RWPE1 (cell line): ENCODE data around the gene SLC6A6.
A peak's percentile ranks its signal among the peaks of the same experiment; 100 is the strongest.

Experiments
- CTCF ChIA-PET: fragments of 350-600 bp; sonication (Branson Sonifier 250); formaldehyde crosslinking; extraction: SDS; loops from one replicate; lab custom pipeline; 2021; lab: Yijun Ruan, JAX
- POLR2A ChIA-PET: fragments of 400-600 bp; formaldehyde crosslinking; extraction: SDS; loops from one replicate; lab custom pipeline; 2020; ENCODE audit warnings: antibody characterized with exemption; ENCODE audit not compliant: low non-redundant PET; lab: Yijun Ruan, JAX
- DNase-seq: peaks from one replicate; pipeline ENCODE4 v3.0.0; 2012; ENCODE audit warnings: low spot score
- H3K27ac ChIP-seq: fragments of 450-650 bp; 2 replicates; pipeline ENCODE4 v1.5.1; 2017
- CTCF ChIP-seq: fragments of 450-650 bp; conservative IDR thresholded peaks from 2 replicates; pipeline ENCODE4 v1.5.1; 2017; ENCODE audit warnings: low read depth, mild to moderate bottlenecking

SLC6A6 gene

GRCh38 chr3:14476583-14477265, 74.3 kb downstream of the SLC6A6 start:
- ChIA-PET CTCF (interaction anchor here (1.2 kb wide), 1 partner anchor 10 kb away, joined by 4 read pairs; no protein-coding TSS in a partner anchor), POLR2A (no interaction called here)
- no peak for DNase-seq
- no peak for TF ChIP-seq CTCF
- H3K27ac ChIP-seq: no peak overlapping the region

- no peak for DNase-seq
- ChIA-PET POLR2A (no interaction called here), CTCF (interaction anchor here (0.7 kb wide), 1 partner anchor 16 kb away, joined by 5 read pairs; no protein-coding TSS in a partner anchor)
- no peak overlapping the region for H3K27ac ChIP-seq
- TF ChIP-seq CTCF: no peak
Observed at GRCh38 chr3:14477311-14477935, 75.0 kb downstream of the SLC6A6 start.

- no peak for DNase-seq
- CTCF ChIA-PET: no interaction called here
- TF ChIP-seq CTCF: no peak
- H3K27ac ChIP-seq: no peak overlapping the region
- POLR2A ChIA-PET: no interaction called here
Observed at GRCh38 chr3:14478956-14479550, 76.6 kb downstream of the SLC6A6 start.

DNA sequence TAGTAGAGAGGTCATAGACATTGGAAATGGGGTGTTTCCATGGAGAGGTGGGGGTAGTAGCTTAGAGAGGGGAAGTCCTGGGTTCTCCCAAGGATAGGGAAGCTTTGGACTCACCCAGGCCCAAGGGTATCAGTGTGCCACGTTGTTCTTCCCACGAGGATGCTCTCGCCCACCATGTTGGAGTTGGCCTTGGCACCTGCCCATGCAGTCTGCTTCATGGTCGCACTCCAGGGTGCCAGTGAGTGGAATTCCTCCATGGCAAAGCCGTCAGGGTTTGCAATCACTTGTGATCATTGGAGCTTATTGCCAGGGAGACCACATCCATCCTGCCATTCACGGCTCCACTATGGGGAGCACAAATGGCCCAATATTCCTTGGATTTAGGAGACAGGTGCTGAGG, 77.2 kb downstream of the SLC6A6 start:
- TF ChIP-seq CTCF: no peak
- CTCF ChIA-PET: no interaction called here
- POLR2A ChIA-PET: no interaction called here
- no peak for DNase-seq
- H3K27ac ChIP-seq: no peak overlapping the region

GRCh38 chr3:14480207-14481017, 78.0 kb downstream of the SLC6A6 start:
- DNase-seq: peak; percentile 48
- ChIA-PET CTCF (no interaction called here), POLR2A (no interaction called here)
- TF ChIP-seq CTCF: no peak
- H3K27ac ChIP-seq: peak overlapping the region; percentile 24; the same call in 1 of the 2 replicates
